ENCODE measurements around the gene GPR78.

The GPR78 gene

GRCh38 chr4:8534129-8534528 is 46.1 kb upstream of the GPR78 start:
- Histone ChIP-seq H3K27ac (ENCODE audit: low read length) (peak overlapping the region; percentile 84), H3K4me1 (ENCODE audit: low read length) (peaks cover 17% of the 10 kb centered on the region), H3F3A (ENCODE audit: insufficient read depth, low read length) (peaks cover 16% of the 10 kb centered on the region), H3K27me3 (replicated peaks; ENCODE audit: insufficient read depth, low read length) (peaks cover 9% of the 10 kb centered on the region; the same call in 1 of the 2 replicates), H3K9me2 (replicated peaks; ENCODE audit: insufficient read depth, low read length) (no peaks in the 10 kb centered on the region), H3K9me3 (replicated peaks; ENCODE audit: insufficient read depth, low read length) (no peaks in the 10 kb centered on the region), H2AFZ (ENCODE audit: low read length) (peak overlapping the region; percentile 75), H3K79me2 (ENCODE audit: low read length) (no peaks in the 10 kb centered on the region), H4K20me1 (ENCODE audit: insufficient read depth, low read length) (no peaks in the 10 kb centered on the region), H3K9ac (ENCODE audit: low read length) (peak overlapping the region; percentile 46; the same call in 1 of the 2 replicates), H3K4me3 (ENCODE audit: low read length) (peak overlapping the region; percentile 45), H3K4me2 (ENCODE audit: low read depth, low read length) (peak overlapping the region; percentile 97), H3K36me3 (replicated peaks; ENCODE audit: insufficient read depth, low read length) (no peaks in the 10 kb centered on the region)
- peak; percentile 90 for DNase-seq
- TF ChIP-seq EZH2phosphoT487 (IDR thresholded peaks at IDR 0.05; ENCODE audit: low read length) (no peak), EZH2 (optimal IDR thresholded peaks at IDR 0.05; ENCODE audit: low read depth, low read length) (no peak), CTCF (IDR thresholded peaks at IDR 0.05; ENCODE audit: low read length) (no peak)

- Histone ChIP-seq H3K4me3 (ENCODE audit: low read length) (no peak overlapping the region; the same call in 1 of the 2 replicates), H3K9me2 (replicated peaks; ENCODE audit: insufficient read depth, low read length) (no peaks in the 10 kb centered on the region), H3F3A (ENCODE audit: insufficient read depth, low read length) (peaks cover 16% of the 10 kb centered on the region), H3K27ac (ENCODE audit: low read length) (peak overlapping the region; percentile 84; the same call in 1 of the 2 replicates), H3K9ac (ENCODE audit: low read length) (no peak overlapping the region), H3K79me2 (ENCODE audit: low read length) (no peaks in the 10 kb centered on the region), H3K27me3 (replicated peaks; ENCODE audit: insufficient read depth, low read length) (peaks cover 9% of the 10 kb centered on the region; the same call in 1 of the 2 replicates), H2AFZ (ENCODE audit: low read length) (0 out of 2 replicates have a peak overlapping the region, but pooled peaks have one; percentile 75), H4K20me1 (ENCODE audit: insufficient read depth, low read length) (no peaks in the 10 kb centered on the region), H3K36me3 (replicated peaks; ENCODE audit: insufficient read depth, low read length) (no peaks in the 10 kb centered on the region), H3K4me2 (ENCODE audit: low read depth, low read length) (peak overlapping the region; percentile 97), H3K9me3 (replicated peaks; ENCODE audit: insufficient read depth, low read length) (no peaks in the 10 kb centered on the region), H3K4me1 (ENCODE audit: low read length) (peaks cover 18% of the 10 kb centered on the region)
- TF ChIP-seq EZH2phosphoT487 (IDR thresholded peaks at IDR 0.05; ENCODE audit: low read length) (no peak), EZH2 (optimal IDR thresholded peaks at IDR 0.05; ENCODE audit: low read depth, low read length) (no peak), CTCF (IDR thresholded peaks at IDR 0.05; ENCODE audit: low read length) (no peak)
- no peak for DNase-seq
Observed at GRCh38 chr4:8534611-8535010, 45.6 kb upstream of the GPR78 start.

- Histone ChIP-seq H3K4me3 (ENCODE audit: low read length) (no peak overlapping the region), H3K36me3 (replicated peaks; ENCODE audit: insufficient read depth, low read length) (no peaks in the 10 kb centered on the region), H3K9me3 (replicated peaks; ENCODE audit: insufficient read depth, low read length) (no peaks in the 10 kb centered on the region), H3K27ac (ENCODE audit: low read length) (no peak overlapping the region), H3K79me2 (ENCODE audit: low read length) (no peaks in the 10 kb centered on the region), H3K4me1 (ENCODE audit: low read length) (peaks cover 26% of the 10 kb centered on the region), H3K27me3 (replicated peaks; ENCODE audit: insufficient read depth, low read length) (peaks cover 16% of the 10 kb centered on the region; the same call in 1 of the 2 replicates), H3K9ac (ENCODE audit: low read length) (no peak overlapping the region), H3K4me2 (ENCODE audit: low read depth, low read length) (no peak overlapping the region), H3F3A (ENCODE audit: insufficient read depth, low read length) (peaks cover 16% of the 10 kb centered on the region), H3K9me2 (replicated peaks; ENCODE audit: insufficient read depth, low read length) (no peaks in the 10 kb centered on the region), H4K20me1 (ENCODE audit: insufficient read depth, low read length) (no peaks in the 10 kb centered on the region), H2AFZ (ENCODE audit: low read length) (no peak overlapping the region)
- no peak for DNase-seq
- no peak for TF ChIP-seq CTCF (IDR thresholded peaks at IDR 0.05; ENCODE audit: low read length)
- TF ChIP-seq EZH2phosphoT487 (IDR thresholded peaks at IDR 0.05; ENCODE audit: low read length): no peak
- TF ChIP-seq EZH2 (optimal IDR thresholded peaks at IDR 0.05; ENCODE audit: low read depth, low read length): no peak
Observed at GRCh38 chr4:8536467-8536866, 43.7 kb upstream of the GPR78 start.

Data from MM.1S (cell line).